HEK293 (cell line): Measurements from ENCODE around the gene HOTAIR.

Experiments
- TCF7L2 ChIP-seq: IDR thresholded peaks from 2 replicates; pipeline ENCODE4 v1.6.1; 2011; ENCODE audit warnings: low read depth, mild to moderate bottlenecking, inconsistent platforms, low read length, moderate library complexity, borderline replicate concordance
- YY2 ChIP-seq: fragments of 450-650 bp; formaldehyde crosslinking; IDR thresholded peaks from 2 replicates; pipeline ENCODE4 v1.5.1; 2016; ENCODE audit warnings: missing biosample characterization, missing genetic modification characterization
- ZBTB21 ChIP-seq: fragments of 450-650 bp; formaldehyde crosslinking; IDR thresholded peaks from 2 replicates; pipeline ENCODE4 v1.5.1; 2017; ENCODE audit warnings: missing biosample characterization, missing genetic modification characterization
- ZNF175 ChIP-seq: fragments of 450-650 bp; formaldehyde crosslinking; IDR thresholded peaks from 2 replicates; pipeline ENCODE4 v1.5.1; 2016; ENCODE audit warnings: missing biosample characterization, missing genetic modification characterization
- ZNF354C ChIP-seq: fragments of 450-650 bp; formaldehyde crosslinking; IDR thresholded peaks from 2 replicates; pipeline ENCODE4 v1.5.1; 2016; ENCODE audit warnings: missing biosample characterization, missing genetic modification characterization, low read depth, borderline replicate concordance
- ZNF423 ChIP-seq: fragments of 450-650 bp; formaldehyde crosslinking; IDR thresholded peaks from 2 replicates; pipeline ENCODE4 v1.5.1; 2016; ENCODE audit warnings: missing biosample characterization, missing genetic modification characterization
- ZNF530 ChIP-seq: fragments of 450-650 bp; formaldehyde crosslinking; IDR thresholded peaks from 2 replicates; pipeline ENCODE4 v1.5.1; 2016; ENCODE audit warnings: low read depth, missing biosample characterization, missing genetic modification characterization
- ZNF558 ChIP-seq: fragments of 450-650 bp; formaldehyde crosslinking; IDR thresholded peaks from 2 replicates; pipeline ENCODE4 v1.5.1; 2016; ENCODE audit warnings: missing biosample characterization, missing genetic modification characterization
- TF ChIP-seq, protein P1 (sequence below): fragments of 450-650 bp; formaldehyde crosslinking; IDR thresholded peaks from 2 replicates; pipeline ENCODE4 v1.5.1; 2016; ENCODE audit warnings: missing biosample characterization, missing genetic modification characterization
- TF ChIP-seq, protein P2 (sequence below): fragments of 450-650 bp; formaldehyde crosslinking; IDR thresholded peaks from 2 replicates; pipeline ENCODE4 v1.5.1; 2016; ENCODE audit warnings: missing biosample characterization, missing genetic modification characterization
- TF ChIP-seq, protein P3 (sequence below): fragments of 450-650 bp; formaldehyde crosslinking; IDR thresholded peaks from 2 replicates; pipeline ENCODE4 v1.5.1; 2016; ENCODE audit warnings: missing biosample characterization, missing genetic modification characterization
- TF ChIP-seq, protein P4 (sequence below): fragments of 450-650 bp; formaldehyde crosslinking; IDR thresholded peaks from 2 replicates; pipeline ENCODE4 v1.5.1; 2016; ENCODE audit warnings: missing biosample characterization, missing genetic modification characterization
- TF ChIP-seq, protein P5 (sequence below): fragments of 450-650 bp; formaldehyde crosslinking; IDR thresholded peaks from 2 replicates; pipeline ENCODE4 v1.5.1; 2016; ENCODE audit warnings: missing biosample characterization, missing genetic modification characterization

DNA sequence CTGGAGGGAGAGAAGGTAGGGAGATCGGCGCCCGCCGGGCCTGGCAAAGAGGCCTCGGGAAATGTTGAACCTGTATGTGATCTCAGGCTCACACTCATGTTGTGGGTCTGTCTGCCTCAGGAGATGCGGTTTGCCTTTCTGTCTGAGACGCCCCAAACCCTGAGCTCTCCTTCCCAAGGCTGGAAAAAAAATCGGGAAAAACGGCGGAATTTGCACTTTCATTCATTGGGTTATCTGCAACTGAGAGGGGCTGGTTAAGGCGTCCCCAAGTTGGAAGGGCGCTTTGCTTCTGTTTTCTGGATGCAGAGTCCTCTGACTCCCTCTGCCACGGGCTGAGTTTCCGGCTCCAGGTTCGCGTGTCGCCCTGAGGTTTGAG, 20.2 kb upstream of the HOTAIR start:
- TF ChIP-seq, protein P1, sequence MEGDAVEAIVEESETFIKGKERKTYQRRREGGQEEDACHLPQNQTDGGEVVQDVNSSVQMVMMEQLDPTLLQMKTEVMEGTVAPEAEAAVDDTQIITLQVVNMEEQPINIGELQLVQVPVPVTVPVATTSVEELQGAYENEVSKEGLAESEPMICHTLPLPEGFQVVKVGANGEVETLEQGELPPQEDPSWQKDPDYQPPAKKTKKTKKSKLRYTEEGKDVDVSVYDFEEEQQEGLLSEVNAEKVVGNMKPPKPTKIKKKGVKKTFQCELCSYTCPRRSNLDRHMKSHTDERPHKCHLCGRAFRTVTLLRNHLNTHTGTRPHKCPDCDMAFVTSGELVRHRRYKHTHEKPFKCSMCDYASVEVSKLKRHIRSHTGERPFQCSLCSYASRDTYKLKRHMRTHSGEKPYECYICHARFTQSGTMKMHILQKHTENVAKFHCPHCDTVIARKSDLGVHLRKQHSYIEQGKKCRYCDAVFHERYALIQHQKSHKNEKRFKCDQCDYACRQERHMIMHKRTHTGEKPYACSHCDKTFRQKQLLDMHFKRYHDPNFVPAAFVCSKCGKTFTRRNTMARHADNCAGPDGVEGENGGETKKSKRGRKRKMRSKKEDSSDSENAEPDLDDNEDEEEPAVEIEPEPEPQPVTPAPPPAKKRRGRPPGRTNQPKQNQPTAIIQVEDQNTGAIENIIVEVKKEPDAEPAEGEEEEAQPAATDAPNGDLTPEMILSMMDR (tag by site-specific recombination): no peak
- TF ChIP-seq TCF7L2 (no peak), ZNF423 (tag by site-specific recombination) (no peak), ZBTB21 (tag by site-specific recombination) (no peak), ZNF175 (tag by site-specific recombination) (no peak), ZNF558 (no peak), YY2 (tag by site-specific recombination) (no peak), ZNF530 (tag by site-specific recombination) (no peak), ZNF354C (tag by site-specific recombination) (no peak)
- TF ChIP-seq, protein P2, sequence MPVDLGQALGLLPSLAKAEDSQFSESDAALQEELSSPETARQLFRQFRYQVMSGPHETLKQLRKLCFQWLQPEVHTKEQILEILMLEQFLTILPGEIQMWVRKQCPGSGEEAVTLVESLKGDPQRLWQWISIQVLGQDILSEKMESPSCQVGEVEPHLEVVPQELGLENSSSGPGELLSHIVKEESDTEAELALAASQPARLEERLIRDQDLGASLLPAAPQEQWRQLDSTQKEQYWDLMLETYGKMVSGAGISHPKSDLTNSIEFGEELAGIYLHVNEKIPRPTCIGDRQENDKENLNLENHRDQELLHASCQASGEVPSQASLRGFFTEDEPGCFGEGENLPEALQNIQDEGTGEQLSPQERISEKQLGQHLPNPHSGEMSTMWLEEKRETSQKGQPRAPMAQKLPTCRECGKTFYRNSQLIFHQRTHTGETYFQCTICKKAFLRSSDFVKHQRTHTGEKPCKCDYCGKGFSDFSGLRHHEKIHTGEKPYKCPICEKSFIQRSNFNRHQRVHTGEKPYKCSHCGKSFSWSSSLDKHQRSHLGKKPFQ: no peak
- TF ChIP-seq, protein P3, sequence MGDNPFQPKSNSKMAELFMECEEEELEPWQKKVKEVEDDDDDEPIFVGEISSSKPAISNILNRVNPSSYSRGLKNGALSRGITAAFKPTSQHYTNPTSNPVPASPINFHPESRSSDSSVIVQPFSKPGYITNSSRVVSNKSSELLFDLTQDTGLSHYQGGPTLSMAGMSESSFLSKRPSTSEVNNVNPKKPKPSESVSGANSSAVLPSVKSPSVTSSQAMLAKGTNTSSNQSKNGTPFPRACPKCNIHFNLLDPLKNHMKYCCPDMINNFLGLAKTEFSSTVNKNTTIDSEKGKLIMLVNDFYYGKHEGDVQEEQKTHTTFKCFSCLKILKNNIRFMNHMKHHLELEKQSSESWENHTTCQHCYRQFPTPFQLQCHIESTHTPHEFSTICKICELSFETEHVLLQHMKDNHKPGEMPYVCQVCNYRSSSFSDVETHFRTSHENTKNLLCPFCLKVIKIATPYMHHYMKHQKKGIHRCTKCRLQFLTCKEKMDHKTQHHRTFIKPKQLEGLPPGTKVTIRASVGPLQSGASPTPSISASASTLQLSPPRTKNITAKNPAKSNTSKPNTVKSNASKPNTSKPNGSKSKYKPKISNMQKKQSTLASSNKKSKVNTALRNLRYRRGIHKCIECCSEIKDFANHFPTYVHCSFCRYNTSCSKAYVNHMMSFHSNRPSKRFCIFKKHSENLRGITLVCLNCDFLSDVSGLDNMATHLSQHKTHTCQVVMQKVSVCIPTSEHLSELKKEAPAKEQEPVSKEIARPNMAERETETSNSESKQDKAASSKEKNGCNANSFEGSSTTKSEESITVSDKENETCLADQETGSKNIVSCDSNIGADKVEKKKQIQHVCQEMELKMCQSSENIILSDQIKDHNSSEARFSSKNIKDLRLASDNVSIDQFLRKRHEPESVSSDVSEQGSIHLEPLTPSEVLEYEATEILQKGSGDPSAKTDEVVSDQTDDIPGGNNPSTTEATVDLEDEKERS (tag by site-specific recombination): no peak
- TF ChIP-seq, protein P4, sequence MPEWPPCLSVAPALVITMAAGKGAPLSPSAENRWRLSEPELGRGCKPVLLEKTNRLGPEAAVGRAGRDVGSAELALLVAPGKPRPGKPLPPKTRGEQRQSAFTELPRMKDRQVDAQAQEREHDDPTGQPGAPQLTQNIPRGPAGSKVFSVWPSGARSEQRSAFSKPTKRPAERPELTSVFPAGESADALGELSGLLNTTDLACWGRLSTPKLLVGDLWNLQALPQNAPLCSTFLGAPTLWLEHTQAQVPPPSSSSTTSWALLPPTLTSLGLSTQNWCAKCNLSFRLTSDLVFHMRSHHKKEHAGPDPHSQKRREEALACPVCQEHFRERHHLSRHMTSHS (tag by site-specific recombination): no peak
- TF ChIP-seq, protein P5, sequence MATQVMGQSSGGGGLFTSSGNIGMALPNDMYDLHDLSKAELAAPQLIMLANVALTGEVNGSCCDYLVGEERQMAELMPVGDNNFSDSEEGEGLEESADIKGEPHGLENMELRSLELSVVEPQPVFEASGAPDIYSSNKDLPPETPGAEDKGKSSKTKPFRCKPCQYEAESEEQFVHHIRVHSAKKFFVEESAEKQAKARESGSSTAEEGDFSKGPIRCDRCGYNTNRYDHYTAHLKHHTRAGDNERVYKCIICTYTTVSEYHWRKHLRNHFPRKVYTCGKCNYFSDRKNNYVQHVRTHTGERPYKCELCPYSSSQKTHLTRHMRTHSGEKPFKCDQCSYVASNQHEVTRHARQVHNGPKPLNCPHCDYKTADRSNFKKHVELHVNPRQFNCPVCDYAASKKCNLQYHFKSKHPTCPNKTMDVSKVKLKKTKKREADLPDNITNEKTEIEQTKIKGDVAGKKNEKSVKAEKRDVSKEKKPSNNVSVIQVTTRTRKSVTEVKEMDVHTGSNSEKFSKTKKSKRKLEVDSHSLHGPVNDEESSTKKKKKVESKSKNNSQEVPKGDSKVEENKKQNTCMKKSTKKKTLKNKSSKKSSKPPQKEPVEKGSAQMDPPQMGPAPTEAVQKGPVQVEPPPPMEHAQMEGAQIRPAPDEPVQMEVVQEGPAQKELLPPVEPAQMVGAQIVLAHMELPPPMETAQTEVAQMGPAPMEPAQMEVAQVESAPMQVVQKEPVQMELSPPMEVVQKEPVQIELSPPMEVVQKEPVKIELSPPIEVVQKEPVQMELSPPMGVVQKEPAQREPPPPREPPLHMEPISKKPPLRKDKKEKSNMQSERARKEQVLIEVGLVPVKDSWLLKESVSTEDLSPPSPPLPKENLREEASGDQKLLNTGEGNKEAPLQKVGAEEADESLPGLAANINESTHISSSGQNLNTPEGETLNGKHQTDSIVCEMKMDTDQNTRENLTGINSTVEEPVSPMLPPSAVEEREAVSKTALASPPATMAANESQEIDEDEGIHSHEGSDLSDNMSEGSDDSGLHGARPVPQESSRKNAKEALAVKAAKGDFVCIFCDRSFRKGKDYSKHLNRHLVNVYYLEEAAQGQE (tag by site-specific recombination): no peak
